Transverse colon (tissue), 4 donors: ENCODE measurements around the gene RSRC1. TPM values are rescaled to one million over a fixed set of nuclear protein-coding genes. Genes with fewer than 3 reads are reported as not detected.

ENCODE experiments used
- DNase-seq: peaks from one replicate; pipeline ENCODE4 v3.0.0-alpha.2; 2019
- H3K27ac ChIP-seq, 4 donors: fragments of 200-600 bp; sonication (generic); 2 replicates each; pipeline ENCODE4 v1.5.1; 2016 to 2018; ENCODE audit warnings: inconsistent platforms in 4 of 4
- H3K27me3 ChIP-seq: fragments of 200-600 bp; sonication (generic); 2 replicates; pipeline ENCODE4 v1.5.1; 2017; ENCODE audit warnings: inconsistent platforms
- H3K36me3 ChIP-seq, 4 donors: fragments of 200-600 bp; sonication (generic); 2 replicates each; pipeline ENCODE4 v1.5.1; 2017 to 2019; ENCODE audit warnings: inconsistent platforms in 4 of 4
- H3K4me1 ChIP-seq, 4 donors: fragments of 200-600 bp; sonication (generic); 2 replicates each; pipeline ENCODE4 v1.5.1; 2017 to 2020; ENCODE audit warnings: inconsistent platforms in 4 of 4
- H3K4me3 ChIP-seq, 4 donors: fragments of 200-600 bp; sonication (generic); 1 replicate in 1 of 4; 2 replicates in 3 of 4; pipeline versions ENCODE4 v1.5.1 to v1.6.1; 2017 to 2019; ENCODE audit warnings: inconsistent platforms in 4 of 4
- H3K9me3 ChIP-seq, 2 donors: fragments of 200-600 bp; sonication (generic); 2 replicates each; pipeline ENCODE4 v1.5.1; 2017 to 2019; ENCODE audit warnings: inconsistent platforms in 2 of 2
- EP300 ChIP-seq: sonication (generic); formaldehyde crosslinking; IDR thresholded peaks from one replicate; pipeline ENCODE4 v1.6.1; 2017; ENCODE audit warnings: antibody characterized with exemption, low read depth
- POLR2A ChIP-seq: fragments of 450-650 bp; IDR thresholded peaks from one replicate; pipeline ENCODE4 v1.6.1; 2016; ENCODE audit warnings: antibody characterized with exemption, mild to moderate bottlenecking, moderate library complexity
- POLR2AphosphoS5 ChIP-seq, 3 donors: sonication (generic); formaldehyde crosslinking; IDR thresholded peaks; one replicate each; pipeline ENCODE4 v1.6.1; 2016; ENCODE audit warnings: antibody characterized with exemption in 3 of 3
- WGBS, 2 donors: methylation state at CpG; one replicate each; pipeline ENCODE4 v1.1.5; 2018; ENCODE audit warnings: low coverage in 1 of 2; 5-methylcytosine and 5-hydroxymethylcytosine counted together
- in situ Hi-C, 4 donors: fragments of 200-750 bp; cut with MboI; loops; one replicate each; pipeline versions ENCODE4 v1.15.0 to v1.15.1; 2017; ENCODE audit warnings: low sequenced_read_pairs in 3 of 4, low pct_ligation_motif_present in 1 of 4, low pct_unique_long_range_greater_than_20kb in 1 of 4
- intact Hi-C: fragments of 100-400 bp; cut with DNase I; formaldehyde crosslinking; loops from one replicate; pipeline ENCODE4 v1.15.1; 2023; ENCODE audit warnings: low total_unique reads
- total RNA-seq, 4 donors: library from RNA; depleted of rRNA; stranded (reverse); fragments of >200 nt; gene quantifications; one replicate each; pipeline ENCODE4 v1.1.0, GENCODE V29; 2016
- TF ChIP-seq, protein P1 (sequence below), 5 experiments: fragments of 200-600 bp in 3 of 5; fragments of 450-650 bp in 2 of 5; sonication (generic) in 3 of 5; IDR thresholded peaks; 1 replicate in 2 of 5; 2 replicates in 3 of 5; pipeline ENCODE4 v1.5.1; 2016 to 2017; ENCODE audit warnings: antibody characterized with exemption in 5 of 5, inconsistent platforms in 3 of 5, mild to moderate bottlenecking in 2 of 5, moderate library complexity in 1 of 5

The RSRC1 gene
- total RNA-seq, 4 donors from 2014 or later = 5.6 to 65.1 (median 37.1) TPM

- DNase-seq = no peak
- Histone ChIP-seq H3K4me1 (peaks cover 14 to 44% (median 39%) of the 10 kb centered on the region in 4 donors), H3K27ac (no peak overlapping the region), H3K4me3 (peak overlapping the region in 1 of 4 donors; percentile 30), H3K27me3 (peaks cover 100% of the 10 kb centered on the region), H3K9me3 (no peaks in the 10 kb centered on the region), H3K36me3 (no peaks in the 10 kb centered on the region)
- 0 to 15% methylated on average over 1 to 19 of the region's 19 CpGs for WGBS, 2 donors
- intact Hi-C loops = no loop called here
- in situ Hi-C loops = no loop called here
- TF ChIP-seq POLR2AphosphoS5 (IDR thresholded peaks at IDR 0.05) = no peak
- no peak for TF ChIP-seq EP300
- TF ChIP-seq POLR2A = no peak
- TF ChIP-seq, protein P1, sequence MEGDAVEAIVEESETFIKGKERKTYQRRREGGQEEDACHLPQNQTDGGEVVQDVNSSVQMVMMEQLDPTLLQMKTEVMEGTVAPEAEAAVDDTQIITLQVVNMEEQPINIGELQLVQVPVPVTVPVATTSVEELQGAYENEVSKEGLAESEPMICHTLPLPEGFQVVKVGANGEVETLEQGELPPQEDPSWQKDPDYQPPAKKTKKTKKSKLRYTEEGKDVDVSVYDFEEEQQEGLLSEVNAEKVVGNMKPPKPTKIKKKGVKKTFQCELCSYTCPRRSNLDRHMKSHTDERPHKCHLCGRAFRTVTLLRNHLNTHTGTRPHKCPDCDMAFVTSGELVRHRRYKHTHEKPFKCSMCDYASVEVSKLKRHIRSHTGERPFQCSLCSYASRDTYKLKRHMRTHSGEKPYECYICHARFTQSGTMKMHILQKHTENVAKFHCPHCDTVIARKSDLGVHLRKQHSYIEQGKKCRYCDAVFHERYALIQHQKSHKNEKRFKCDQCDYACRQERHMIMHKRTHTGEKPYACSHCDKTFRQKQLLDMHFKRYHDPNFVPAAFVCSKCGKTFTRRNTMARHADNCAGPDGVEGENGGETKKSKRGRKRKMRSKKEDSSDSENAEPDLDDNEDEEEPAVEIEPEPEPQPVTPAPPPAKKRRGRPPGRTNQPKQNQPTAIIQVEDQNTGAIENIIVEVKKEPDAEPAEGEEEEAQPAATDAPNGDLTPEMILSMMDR (IDR thresholded peaks at IDR 0.05) = no peak
These were observed 6.0 kb upstream of the RSRC1 start for GRCh38 chr3:158103887-158104327.

GRCh38 chr3:158104431-158104921, 5.4 kb upstream of the RSRC1 start:
- H3K27me3 ChIP-seq = peaks cover 100% of the 10 kb centered on the region
- 23 to 36% methylated on average over 3 to 5 of the region's 5 CpGs for WGBS, 2 donors
- H3K4me3 ChIP-seq = no peak overlapping the region
- no peak for DNase-seq
- H3K4me1 ChIP-seq = peaks cover 14 to 49% (median 40%) of the 10 kb centered on the region in 4 donors
- intact Hi-C loops = no loop called here
- no peak overlapping the region for H3K27ac ChIP-seq
- in situ Hi-C loops = no loop called here
- TF ChIP-seq POLR2A (no peak), POLR2AphosphoS5 (IDR thresholded peaks at IDR 0.05) (no peak), EP300 (no peak)
- TF ChIP-seq, protein P1 (IDR thresholded peaks at IDR 0.05) = no peak
- H3K36me3 ChIP-seq = no peaks in the 10 kb centered on the region
- H3K9me3 ChIP-seq = no peaks in the 10 kb centered on the region

- no peak for DNase-seq
- H3K9me3 ChIP-seq = no peaks in the 10 kb centered on the region
- TF ChIP-seq, protein P1 (IDR thresholded peaks at IDR 0.05) = no peak
- TF ChIP-seq POLR2AphosphoS5 (IDR thresholded peaks at IDR 0.05) (no peak), POLR2A (no peak), EP300 (no peak)
- H3K27me3 ChIP-seq = peaks cover 93% of the 10 kb centered on the region
- in situ Hi-C loops = no loop called here
- no peaks in the 10 kb centered on the region for H3K36me3 ChIP-seq
- no peak overlapping the region for H3K27ac ChIP-seq
- intact Hi-C loops = no loop called here
- peak overlapping the region; percentile 4 to 48 (median 32) for H3K4me3 ChIP-seq
- peaks cover 14 to 51% (median 41%) of the 10 kb centered on the region in 4 donors for H3K4me1 ChIP-seq
- 6% methylated on average over 37 of the region's 39 CpGs; no CpG with 5 or more reads in 1 of the 2 donors for WGBS, 2 donors
These were observed 4.7 kb upstream of the RSRC1 start for GRCh38 chr3:158105119-158105709.

DNA sequence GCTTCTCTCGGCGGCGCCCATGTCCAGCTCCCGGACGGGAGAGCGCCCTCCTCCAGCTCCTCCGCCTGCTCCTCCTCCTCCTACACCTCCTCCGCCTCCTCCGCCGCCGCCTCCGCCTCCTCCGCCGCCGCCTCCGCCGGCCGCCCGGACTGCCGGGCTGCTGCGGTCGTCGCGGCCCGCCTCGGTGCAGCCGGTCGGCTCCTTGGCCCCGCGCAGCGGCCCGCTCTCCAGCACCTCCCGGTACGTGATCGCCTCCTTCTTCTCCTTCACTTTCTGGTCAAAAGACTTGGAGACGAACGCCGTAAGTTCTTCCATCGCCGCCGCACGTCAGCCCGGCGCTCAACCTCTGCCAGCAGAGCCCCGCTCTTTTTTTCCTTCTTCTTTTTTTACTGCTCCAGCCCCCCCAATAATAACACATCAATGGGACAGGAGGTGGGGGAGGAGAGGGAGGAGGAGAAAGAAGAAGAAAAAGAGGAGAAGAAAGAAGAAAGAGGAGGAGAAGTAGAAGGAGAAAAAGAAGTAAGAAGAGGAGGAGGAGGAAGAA, 4.1 kb upstream of the RSRC1 start:
- Histone ChIP-seq H3K36me3 (no peaks in the 10 kb centered on the region), H3K4me1 (peaks cover 16 to 54% (median 43%) of the 10 kb centered on the region in 4 donors), H3K4me3 (peak overlapping the region; percentile 4 to 48 (median 32)), H3K27me3 (peaks cover 87% of the 10 kb centered on the region), H3K27ac (no peak overlapping the region), H3K9me3 (no peaks in the 10 kb centered on the region)
- DNase-seq = peak; percentile 41
- in situ Hi-C loops (no loop called here), intact Hi-C loops (no loop called here)
- TF ChIP-seq POLR2AphosphoS5 (IDR thresholded peaks at IDR 0.05) (no peak), EP300 (no peak), POLR2A (no peak)
- TF ChIP-seq, protein P1 (IDR thresholded peaks at IDR 0.05) = no peak
- WGBS, 2 donors = 1% methylated on average over 10 to 44 of the region's 45 CpGs
